ENCODE measurements around the gene DDA1.

DDA1 gene

GRCh38 chr19:17339088-17339741 is 29.9 kb downstream of the DDA1 start:
- H3K4me3 ChIP-seq (ENCODE audit: low read depth, low read length) = no peak overlapping the region
- ChIA-PET POLR2A (no interaction called here), CTCF (interaction anchor here (0.9 kb wide), 1 partner anchor 16 kb away, joined by 3 read pairs; no protein-coding TSS in a partner anchor)
- DNase-seq (ENCODE audit: low read depth, low spot score) = no peak
- no peak for TF ChIP-seq CTCF (IDR thresholded peaks at IDR 0.05; ENCODE audit: insufficient read depth, low read length, missing control alignments)

GRCh38 chr19:17340302-17340870 is 31.0 kb downstream of the DDA1 start:
- POLR2A ChIA-PET = no interaction called here
- no peak for TF ChIP-seq CTCF (IDR thresholded peaks at IDR 0.05; ENCODE audit: insufficient read depth, low read length, missing control alignments)
- no peak for DNase-seq (ENCODE audit: low read depth, low spot score)
- CTCF ChIA-PET = interaction anchor here (0.6 kb wide), 1 partner anchor 44 kb away, joined by 3 read pairs; no protein-coding TSS in a partner anchor
- no peak overlapping the region for H3K4me3 ChIP-seq (ENCODE audit: low read depth, low read length)

- CTCF ChIA-PET = interaction anchor here (0.6 kb wide), 1 partner anchor 44 kb away, joined by 3 read pairs; no protein-coding TSS in a partner anchor
- POLR2A ChIA-PET = no interaction called here
- DNase-seq (ENCODE audit: low read depth, low spot score) = no peak
- no peak overlapping the region for H3K4me3 ChIP-seq (ENCODE audit: low read depth, low read length)
- TF ChIP-seq CTCF (IDR thresholded peaks at IDR 0.05; ENCODE audit: insufficient read depth, low read length, missing control alignments) = no peak
Observed at GRCh38 chr19:17340871-17341357, 31.6 kb downstream of the DDA1 start.

GRCh38 chr19:17341386-17341785 is 32.0 kb downstream of the DDA1 start:
- ChIA-PET POLR2A (no interaction called here), CTCF (no interaction called here)
- H3K4me3 ChIP-seq (ENCODE audit: low read depth, low read length) = no peak overlapping the region
- DNase-seq (ENCODE audit: low read depth, low spot score) = no peak
- no peak for TF ChIP-seq CTCF (IDR thresholded peaks at IDR 0.05; ENCODE audit: insufficient read depth, low read length, missing control alignments)

- DNase-seq (ENCODE audit: low read depth, low spot score) = no peak
- H3K4me3 ChIP-seq (ENCODE audit: low read depth, low read length) = no peak overlapping the region
- TF ChIP-seq CTCF (IDR thresholded peaks at IDR 0.05; ENCODE audit: insufficient read depth, low read length, missing control alignments) = no peak
- ChIA-PET POLR2A (no interaction called here), CTCF (interaction anchor here (0.9 to 14.8 kb wide), 2 partner anchors 8 to 46 kb away, joined by 3 to 208 read pairs; no protein-coding TSS in a partner anchor)
Observed at GRCh38 chr19:17341845-17342244, 32.5 kb downstream of the DDA1 start.

- H3K4me3 ChIP-seq (ENCODE audit: low read depth, low read length) = no peak overlapping the region
- POLR2A ChIA-PET = no interaction called here
- DNase-seq (ENCODE audit: low read depth, low spot score) = no peak
- TF ChIP-seq CTCF (IDR thresholded peaks at IDR 0.05; ENCODE audit: insufficient read depth, low read length, missing control alignments) = peak; percentile 93
- CTCF ChIA-PET = interaction anchor here (0.6 to 14.8 kb wide), 17 partner anchors 10 to 121 kb away, joined by 3 to 208 read pairs (median 4); no protein-coding TSS in a partner anchor
Observed at GRCh38 chr19:17346109-17346671, 36.8 kb downstream of the DDA1 start.
